ENCODE results near the gene PPP1R14D.

Gene PPP1R14D

DNA sequence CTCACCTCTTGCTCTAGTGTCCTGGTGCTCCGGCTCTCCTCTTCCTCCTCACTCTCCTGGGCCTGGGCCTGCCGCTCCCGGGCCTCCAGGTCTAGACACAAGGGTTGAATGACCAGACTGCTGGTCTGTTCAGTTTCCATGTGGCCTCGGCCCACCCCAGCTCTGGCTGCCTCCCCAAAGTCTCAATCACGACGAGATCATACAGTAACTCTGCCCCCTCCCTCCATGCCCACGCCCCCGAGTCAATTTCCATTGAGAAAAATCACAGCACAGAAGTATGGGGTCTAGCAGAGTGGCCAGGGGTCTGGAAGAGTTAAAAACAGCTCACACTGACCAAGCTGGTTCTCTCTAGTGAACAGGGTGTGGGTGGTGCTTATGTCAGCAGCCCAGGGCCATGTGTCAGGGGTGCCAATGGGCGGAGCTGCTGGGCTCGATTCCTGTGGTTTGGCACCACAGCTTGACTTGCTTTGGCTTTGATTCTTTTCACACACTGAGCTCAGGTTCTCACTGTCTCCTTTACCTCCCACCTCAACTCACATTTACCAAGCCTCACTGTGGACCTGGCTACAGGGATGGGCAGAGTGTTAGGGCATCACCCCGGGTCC is 51.9 kb downstream of the PPP1R14D start:
- DNase-seq = no peak

DNA sequence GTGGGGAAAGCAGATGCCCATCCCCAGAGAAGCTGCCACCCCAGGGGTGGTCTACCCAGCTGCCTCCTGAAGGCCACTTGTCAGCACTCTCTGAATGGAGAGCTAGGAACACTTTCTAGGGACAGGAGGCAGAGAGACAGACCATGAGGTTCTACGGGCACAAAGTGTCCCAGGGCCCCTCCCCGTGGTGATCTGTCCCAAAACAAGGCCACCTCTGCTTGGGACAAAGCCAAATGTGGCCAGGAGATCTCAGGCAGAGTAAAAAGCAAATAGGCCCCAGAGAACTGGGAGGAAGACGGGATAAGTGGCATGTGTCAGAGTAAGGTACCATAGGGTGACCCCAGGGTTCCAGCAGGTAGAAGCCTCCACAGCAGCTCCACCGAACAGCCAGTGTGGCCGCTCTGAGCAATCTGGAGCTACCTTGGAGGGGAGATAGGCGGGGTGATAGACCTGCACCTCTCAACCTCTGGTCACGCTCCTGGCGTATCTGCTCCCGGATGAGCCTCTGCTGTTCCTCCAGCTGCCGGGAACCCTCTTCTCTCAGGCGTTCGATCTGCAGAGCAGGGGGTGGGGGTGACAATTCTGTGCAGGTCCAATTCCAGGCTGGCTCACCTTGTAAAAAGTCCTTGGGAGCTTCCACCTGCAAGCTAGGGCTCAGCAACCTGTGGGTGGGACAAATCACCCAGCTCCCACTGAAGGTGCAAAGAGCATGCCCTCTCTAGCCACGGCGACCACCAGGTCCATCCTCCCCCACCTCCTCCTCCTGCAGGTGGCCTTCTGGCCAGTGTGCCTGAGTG is 52.6 kb downstream of the PPP1R14D start:
- no peak for DNase-seq

- DNase-seq = no peak
Measured at GRCh38 chr15:40775007-40775406, 53.5 kb downstream of the PPP1R14D start.

- no peak for DNase-seq
Measured at GRCh38 chr15:40773902-40774301, 54.6 kb downstream of the PPP1R14D start.

- DNase-seq = no peak
Measured at GRCh38 chr15:40773496-40773895, 55.0 kb downstream of the PPP1R14D start.

DNA sequence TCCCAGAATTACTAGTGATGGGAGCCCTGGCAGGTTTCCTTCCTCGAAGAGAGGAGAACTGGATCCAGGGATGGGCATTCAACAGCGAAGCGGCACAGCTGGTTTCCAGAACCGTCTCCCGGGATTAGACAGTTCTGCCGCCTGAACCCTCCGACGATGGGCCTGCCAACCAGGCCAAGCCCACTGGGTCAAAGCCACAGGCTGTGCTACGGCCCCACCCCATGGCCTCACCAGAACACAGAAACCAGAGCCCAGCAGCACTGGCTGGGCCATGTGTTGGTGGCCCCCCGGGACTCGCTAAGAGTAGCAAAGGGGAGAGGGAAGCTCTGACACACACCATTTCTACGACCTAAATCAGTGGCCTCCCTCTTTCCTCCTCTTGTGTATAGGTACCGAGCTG is 56.5 kb downstream of the PPP1R14D start:
- DNase-seq = no peak

DNA sequence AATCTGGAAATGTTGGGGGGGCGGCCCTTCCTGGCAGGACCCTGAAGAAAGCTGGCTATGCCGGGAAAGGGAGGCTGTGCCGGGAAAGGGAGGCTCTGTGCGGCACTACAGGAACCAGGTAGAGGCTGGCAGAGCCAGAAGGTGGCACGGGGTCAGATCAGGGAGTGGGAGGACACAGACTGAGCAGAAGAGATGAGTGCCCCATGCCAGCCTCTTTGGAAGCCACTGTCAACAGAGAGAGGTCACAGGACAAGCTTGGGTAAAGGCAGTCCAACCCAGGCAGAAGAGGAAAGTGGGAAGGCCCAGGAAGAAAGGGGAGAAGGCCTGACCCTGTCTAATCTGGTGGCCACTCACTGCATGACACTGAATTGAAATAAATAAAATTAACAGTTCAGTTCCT is 57.3 kb downstream of the PPP1R14D start:
- no peak for DNase-seq

GRCh38 chr15:40770147-40770721 is 58.3 kb downstream of the PPP1R14D start:
- DNase-seq = no peak

DNA sequence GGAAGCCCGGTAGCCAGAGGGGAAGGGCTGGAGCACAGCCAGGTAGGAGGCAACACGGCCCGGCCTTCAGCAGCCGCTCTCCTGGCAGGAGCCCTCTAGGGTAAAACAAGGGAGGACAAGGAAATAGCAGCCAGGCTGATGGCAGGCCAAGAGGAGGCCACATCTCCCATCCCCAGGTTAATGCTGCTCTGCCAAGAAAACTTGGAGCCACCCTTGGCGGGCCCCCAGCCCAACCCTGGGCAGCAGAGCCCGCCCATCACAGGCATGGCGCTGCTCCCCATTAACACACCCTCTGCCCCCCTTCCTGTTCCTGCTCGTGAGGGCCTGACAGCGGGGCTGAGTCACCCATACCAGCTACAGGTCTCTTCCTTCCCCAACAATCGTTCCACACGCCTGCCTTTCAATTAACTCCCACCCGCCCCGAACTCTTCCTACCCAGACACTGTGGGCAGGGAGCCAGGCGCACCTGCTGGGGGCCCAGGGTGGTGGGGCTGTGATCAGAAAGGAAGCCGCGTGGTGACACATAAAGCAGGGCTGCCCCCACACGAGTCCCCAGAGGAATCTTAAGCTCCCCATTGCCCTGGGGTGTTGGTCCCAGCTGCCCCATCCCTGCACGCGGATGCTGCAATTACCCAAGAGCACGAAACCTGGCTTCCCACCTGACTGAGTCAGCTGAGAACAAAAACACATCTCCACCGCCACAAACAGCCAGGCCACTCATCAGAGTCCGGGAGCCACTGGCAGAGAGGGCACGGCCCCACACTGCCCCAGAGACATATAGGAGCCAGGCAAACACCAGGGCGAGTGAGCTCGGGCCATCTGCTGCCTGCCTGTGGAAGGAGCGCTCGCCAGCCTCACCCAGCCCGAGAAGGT is 59.0 kb downstream of the PPP1R14D start, which contains the start of gene C15orf62:
Gene C15orf62 (plus strand): TSS at position 707 of the 873 bp plus-strand sequence. CDS start 516 bp downstream, outside the sequence.
- no peak for DNase-seq

- DNase-seq = no peak
Measured at GRCh38 chr15:40768521-40769273, 59.8 kb downstream of the PPP1R14D start.

GRCh38 chr15:40767838-40768500 is 60.5 kb downstream of the PPP1R14D start:
- no peak for DNase-seq

DNA sequence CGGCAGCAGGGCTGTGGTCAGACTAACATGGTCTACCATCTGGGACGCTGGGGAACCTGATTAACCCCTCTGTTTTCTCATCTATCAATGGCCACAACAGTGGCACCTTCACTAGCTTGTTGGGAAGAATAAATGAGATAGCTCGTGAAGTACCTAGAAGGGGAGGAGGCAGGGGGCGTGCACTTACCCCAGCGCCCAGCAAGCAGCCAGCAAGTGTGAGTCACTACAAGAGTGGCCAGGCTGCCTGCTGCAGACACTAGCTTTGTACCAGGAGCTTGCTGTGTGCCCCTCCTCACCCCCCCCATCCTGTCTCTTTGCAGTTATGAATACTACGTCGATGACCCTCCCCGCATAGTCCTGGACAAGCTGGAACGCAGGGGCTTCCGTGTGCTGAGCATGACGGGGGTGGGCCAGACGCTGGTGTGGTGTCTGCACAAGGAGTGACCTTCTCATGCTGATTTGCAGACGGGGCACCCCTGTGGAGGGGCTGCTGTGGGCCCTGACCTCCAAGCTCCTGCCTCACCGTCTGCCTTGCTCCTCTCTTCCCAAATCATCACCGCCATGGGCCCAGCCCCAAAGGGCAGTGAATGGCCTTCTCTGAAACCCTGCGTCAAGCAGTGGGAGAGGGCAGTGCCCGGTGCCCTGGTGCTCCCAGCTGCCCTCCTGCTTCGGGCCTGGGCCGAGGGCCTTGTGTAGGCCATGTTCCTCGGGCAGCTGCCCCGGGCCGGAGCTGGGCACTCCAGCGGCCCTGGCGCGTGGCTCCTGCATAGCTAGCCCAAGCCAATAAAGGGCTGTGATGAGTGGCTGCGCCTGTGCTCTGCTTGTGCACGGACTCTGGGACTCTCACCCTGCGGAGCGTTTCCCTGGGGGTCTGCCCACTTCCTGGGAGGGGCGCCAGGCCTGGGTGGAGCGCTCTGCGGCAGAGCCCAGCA is 61.3 kb downstream of the PPP1R14D start:
- DNase-seq = no peak

DNA sequence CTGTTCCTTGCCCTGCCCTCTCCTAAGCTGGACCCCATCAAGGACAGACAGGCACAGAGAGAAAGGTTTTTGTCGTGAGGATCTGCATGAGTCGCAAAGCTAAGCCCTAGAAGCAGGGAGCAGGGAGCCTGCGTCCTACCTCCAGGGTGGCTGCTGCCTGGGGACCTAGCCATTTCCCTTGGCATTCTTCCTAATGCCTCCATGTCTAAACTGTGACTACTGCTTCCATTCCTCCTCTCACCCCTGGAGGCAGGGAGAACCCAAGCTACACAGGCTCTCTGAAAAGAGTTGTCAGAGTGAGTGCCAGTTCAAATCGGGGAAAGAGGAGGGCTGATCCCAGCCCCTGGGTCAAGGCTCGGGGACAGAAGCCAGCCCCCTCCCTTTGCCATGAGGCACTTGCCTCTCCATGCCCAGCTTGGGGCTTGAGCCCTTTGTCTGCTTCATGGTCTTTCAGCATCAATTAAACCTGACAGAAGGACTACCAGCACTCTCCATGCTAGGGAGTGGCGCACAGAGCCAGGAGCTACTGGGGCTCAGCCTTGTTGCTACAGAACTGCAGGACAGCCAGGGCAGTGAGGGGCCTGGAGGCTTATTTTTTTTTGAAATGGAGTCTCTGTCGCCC is 62.2 kb downstream of the PPP1R14D start:
- DNase-seq = no peak
